Fibroblast of pulmonary artery (primary cell): Measurements from ENCODE around the gene NLRP10.

Experiments
- DNase-seq: peaks from one replicate; pipeline ENCODE4 v3.0.0-alpha.2; 2010; ENCODE audit warnings: low read depth
- H3K4me3 ChIP-seq: replicated peaks from 2 replicates; pipeline ENCODE4 v1.5.1; 2011; ENCODE audit warnings: low read depth, mild to moderate bottlenecking, control low read depth, low read length, moderate library complexity
- CTCF ChIP-seq: IDR thresholded peaks from 2 replicates; pipeline ENCODE4 v1.5.1; 2011; ENCODE audit warnings: mild to moderate bottlenecking, control low read depth, low read length, inconsistent platforms; ENCODE audit errors: missing control alignments

Gene NLRP10

GRCh38 chr11:7973011-7973410, 7.8 kb upstream of the NLRP10 start:
- no peak for DNase-seq
- no peak for TF ChIP-seq CTCF

GRCh38 chr11:7971846-7972245, 6.6 kb upstream of the NLRP10 start:
- TF ChIP-seq CTCF = no peak
- peak; percentile 33 for DNase-seq
- H3K4me3 ChIP-seq = no peak overlapping the region

More at GRCh38 chr11:7973011-7973410, 7.8 kb upstream of the NLRP10 start:
- no peak overlapping the region for H3K4me3 ChIP-seq

GRCh38 chr11:7969756-7970646, 4.8 kb upstream of the NLRP10 start:
- H3K4me3 ChIP-seq = no peak overlapping the region
- no peak for TF ChIP-seq CTCF
- DNase-seq = no peak

GRCh38 chr11:7968686-7969085, 3.4 kb upstream of the NLRP10 start:
- no peak overlapping the region for H3K4me3 ChIP-seq
- no peak for DNase-seq

GRCh38 chr11:7967826-7968225, 2.6 kb upstream of the NLRP10 start:
- H3K4me3 ChIP-seq = no peak overlapping the region
- no peak for TF ChIP-seq CTCF
- DNase-seq = no peak

More at GRCh38 chr11:7968686-7969085, 3.4 kb upstream of the NLRP10 start:
- TF ChIP-seq CTCF = no peak

- H3K4me3 ChIP-seq = no peak overlapping the region
- TF ChIP-seq CTCF = no peak
- no peak for DNase-seq
These were observed 1.9 kb upstream of the NLRP10 start for GRCh38 chr11:7967097-7967496.

- no peak for TF ChIP-seq CTCF
- no peak for DNase-seq
- H3K4me3 ChIP-seq = no peak overlapping the region
These were observed 374 bp downstream of the NLRP10 start for GRCh38 chr11:7964873-7965272.
